Endothelial cell of umbilical vein (primary cell): ENCODE results near the gene NPS. TPM values are rescaled to one million over a fixed set of nuclear protein-coding genes. Genes with fewer than 3 reads are reported as not detected.

Experiments
- BruUV-seq: library from RNA; stranded (reverse); fragments of 400-500 nt; replicated peaks from 2 replicates; lab custom pipeline; 2021; lab: Mats Ljungman, UMichigan
- CTCF ChIA-PET: fragments of 300-600, 350-600 bp; sonication (Branson Sonifier 250); formaldehyde crosslinking; loops from one replicate; lab custom pipeline; 2021; ENCODE audit warnings: antibody characterized with exemption, inconsistent platforms; lab: Charles Lee
- POLR2A ChIA-PET: fragments of 300-600, 350-600 bp; sonication (Branson Sonifier 250); formaldehyde crosslinking; loops from one replicate; lab custom pipeline; 2021; ENCODE audit warnings: antibody characterized with exemption, inconsistent platforms; lab: Charles Lee
- DNase-seq: peaks from one replicate; pipeline ENCODE4 v3.0.0-alpha.2; 2011; ENCODE audit warnings: low read depth, low spot score
- FAIRE-seq: peaks from 2 replicates; lab custom pipeline; 2011; peaks lifted over from hg19 to GRCh38; lab: Jason Lieb, UNC
- H2AFZ ChIP-seq: 2 replicates; pipeline ENCODE4 v1.6.0; 2012; ENCODE audit warnings: low read depth, low read length, control low read depth, inconsistent platforms
- H3K27ac ChIP-seq: 2 replicates; pipeline ENCODE4 v1.5.1; 2011; ENCODE audit warnings: low read depth, mild to moderate bottlenecking, control low read depth, low read length, moderate library complexity; ENCODE audit not compliant: insufficient read depth
- H3K27me3 ChIP-seq, 2 experiments: 2 replicates each; pipeline versions ENCODE4 v1.6.0 to v1.6.1; 2011; ENCODE audit warnings: low read length in 2 of 2, mixed read lengths in 1 of 2; ENCODE audit not compliant: control insufficient read depth in 2 of 2, insufficient read depth in 2 of 2
- H3K36me3 ChIP-seq, 2 experiments: 2 replicates in 1 of 2; 3 replicates in 1 of 2; pipeline ENCODE4 v1.5.1; 2011; ENCODE audit warnings: low read length in 2 of 2, mild to moderate bottlenecking in 1 of 2, moderate library complexity in 1 of 2; ENCODE audit not compliant: control insufficient read depth in 2 of 2, insufficient read depth in 2 of 2; ENCODE audit errors: extremely low read depth in 1 of 2
- H3K4me1 ChIP-seq: 3 replicates; pipeline ENCODE4 v1.5.1; 2011; ENCODE audit warnings: mild to moderate bottlenecking, low read length; ENCODE audit not compliant: control insufficient read depth, insufficient read depth; ENCODE audit errors: extremely low read depth
- H3K4me2 ChIP-seq: 2 replicates; pipeline ENCODE4 v1.6.1; 2011; ENCODE audit warnings: low read length, control low read depth, mixed read lengths; ENCODE audit not compliant: insufficient read depth
- H3K4me3 ChIP-seq, 3 experiments: fragments of 200-600 bp in 1 of 3; sonication (generic), shearing (Covaris generic) in 1 of 3; replicated peaks in 1 of 3; 2 replicates each; pipeline ENCODE4 v1.5.1; 2011 to 2016; ENCODE audit warnings: control low read depth in 3 of 3, low read length in 3 of 3, mild to moderate bottlenecking in 2 of 3, inconsistent platforms in 1 of 3, low read depth in 1 of 3, moderate library complexity in 1 of 3; ENCODE audit not compliant: insufficient read depth in 1 of 3
- H3K79me2 ChIP-seq: 2 replicates; pipeline ENCODE4 v1.6.0; 2012; ENCODE audit warnings: low read length, inconsistent platforms; ENCODE audit not compliant: control insufficient read depth, insufficient read depth
- H3K9ac ChIP-seq: replicated peaks from 2 replicates; pipeline ENCODE3; 2011; ENCODE audit warnings: low read length, control low read depth; ENCODE audit not compliant: insufficient read depth; ENCODE audit errors: extremely low read depth
- H3K9me1 ChIP-seq: replicated peaks from 3 replicates; pipeline ENCODE4 v1.6.0; 2011; ENCODE audit warnings: mild to moderate bottlenecking, low read length; ENCODE audit not compliant: control insufficient read depth, insufficient read depth; ENCODE audit errors: extremely low read depth
- H3K9me3 ChIP-seq: replicated peaks from 2 replicates; pipeline ENCODE4 v1.5.1; 2012; ENCODE audit warnings: low read length, inconsistent platforms; ENCODE audit not compliant: control insufficient read depth, insufficient read depth
- H4K20me1 ChIP-seq: replicated peaks from 2 replicates; pipeline ENCODE3; 2011; ENCODE audit warnings: mild to moderate bottlenecking, low read length; ENCODE audit not compliant: control insufficient read depth, insufficient read depth; ENCODE audit errors: extremely low read depth
- CTCF ChIP-seq, 2 donors: IDR thresholded peaks; 1 replicate in 1 of 2; 2 replicates in 1 of 2; pipeline ENCODE4 v1.5.1; 2011; ENCODE audit warnings: low read length in 2 of 2, mild to moderate bottlenecking in 2 of 2, moderate library complexity in 2 of 2, control low read depth in 1 of 2, inconsistent platforms in 1 of 2, low read depth in 1 of 2; ENCODE audit not compliant: insufficient read depth in 1 of 2; ENCODE audit errors: extremely low read depth in 1 of 2
- EZH2 ChIP-seq: IDR thresholded peaks from 2 replicates; pipeline ENCODE4 v1.6.1; 2012; ENCODE audit warnings: borderline replicate concordance, low read depth, mild to moderate bottlenecking, moderate library complexity, low read length, inconsistent platforms; ENCODE audit not compliant: severe bottlenecking
- FOS ChIP-seq: IDR thresholded peaks from 2 replicates; pipeline ENCODE4 v1.6.1; 2011; ENCODE audit warnings: mild to moderate bottlenecking, low read length, moderate library complexity, borderline replicate concordance; ENCODE audit not compliant: insufficient read depth
- GATA2 ChIP-seq: IDR thresholded peaks from 2 replicates; pipeline ENCODE4 v1.7.0; 2011; ENCODE audit warnings: low read depth, mild to moderate bottlenecking, moderate library complexity, mixed read lengths, low read length; ENCODE audit not compliant: insufficient read length, insufficient read depth
- JUN ChIP-seq: IDR thresholded peaks from 2 replicates; pipeline ENCODE4 v1.6.1; 2011; ENCODE audit warnings: borderline replicate concordance, low read depth; ENCODE audit not compliant: insufficient read length, insufficient read depth
- MAX ChIP-seq: IDR thresholded peaks from 2 replicates; pipeline ENCODE4 v1.6.1; 2011; ENCODE audit not compliant: insufficient read depth, insufficient read length
- MYC ChIP-seq: IDR thresholded peaks from one replicate; pipeline ENCODE4 v1.6.1; 2011; ENCODE audit warnings: mild to moderate bottlenecking, low read depth, low read length
- POLR2A ChIP-seq: IDR thresholded peaks from 2 replicates; pipeline ENCODE4 v1.6.1; 2012; ENCODE audit warnings: low read depth, mild to moderate bottlenecking, control low read depth, low read length
- POLR2AphosphoS5 ChIP-seq: IDR thresholded peaks from 2 replicates; pipeline ENCODE4 v1.6.1; 2012; ENCODE audit warnings: low read depth, mild to moderate bottlenecking, control low read depth, low read length, moderate library complexity; ENCODE audit not compliant: insufficient read depth
- dilution Hi-C: fragments of 300-500 bp; cut with MboI; formaldehyde crosslinking; loops from one replicate; pipeline ENCODE4 v1.15.0; 2019; ENCODE audit warnings: low sequenced_read_pairs; ENCODE audit not compliant: extremely low pct_ligation_motif_present
- intact Hi-C: fragments of 100-400 bp; cut with micrococcal nuclease; formaldehyde crosslinking; loops from one replicate; pipeline ENCODE4 v1.10.0; 2022
- polyA plus RNA-seq, 4 experiments: library from polyadenylated mRNA; depleted of rRNA in 3 of 4; stranded (reverse) in 3 of 4; unstranded in 1 of 4; fragments of >200 nt; gene quantifications; 2 replicates each; pipeline versions ENCODE4 v1.2.1 to v1.2.3, GENCODE V29; 2011 to 2012; ENCODE audit warnings: missing spikeins in 1 of 4
- total RNA-seq: library from RNA; stranded (reverse); gene quantifications from 2 replicates; pipeline ENCODE4 v1.2.3, GENCODE V29; 2021

The NPS gene
- total and polyA plus RNA-seq, 2 donors (not counting 3 experiments of a cell fraction or from before 2014, with no cell fraction given) = not detected

- Histone ChIP-seq H3K4me1 (no peaks in the 10 kb centered on the region), H4K20me1 (no peaks in the 10 kb centered on the region), H3K9ac (no peak overlapping the region), H3K9me1 (no peaks in the 10 kb centered on the region), H3K9me3 (no peaks in the 10 kb centered on the region), H3K36me3 (no peaks in the 10 kb centered on the region), H3K4me3 (no peak overlapping the region), H3K79me2 (no peaks in the 10 kb centered on the region), H3K4me2 (no peak overlapping the region), H2AFZ (no peak overlapping the region), H3K27me3 (no peaks in the 10 kb centered on the region), H3K27ac (no peak overlapping the region)
- intact Hi-C loops (no loop called here), dilution Hi-C loops (no loop called here)
- DNase-seq (no peak), FAIRE-seq (no peak)
- ChIA-PET POLR2A (no interaction called here), CTCF (no interaction called here)
- no TSS peak for BruUV-seq
- TF ChIP-seq CTCF (IDR thresholded peaks at IDR 0.05; ENCODE audit: extremely low read depth in 1 of 2, insufficient read depth in 1 of 2, low read depth in 1 of 2, low read length in 2 of 2) = no peak
- no peak for TF ChIP-seq GATA2
- TF ChIP-seq JUN = no peak
- TF ChIP-seq FOS = no peak
- TF ChIP-seq MYC = no peak
- TF ChIP-seq POLR2A = no peak
- TF ChIP-seq MAX = no peak
- no peak for TF ChIP-seq POLR2AphosphoS5
- TF ChIP-seq EZH2 = no peak
These were observed 20.9 kb downstream of the NPS start for GRCh38 chr10:127570036-127570435.
